Naive thymus-derived CD4-positive, alpha-beta T cell (primary cell): ENCODE results near the gene PCDHGB2. TPM values are rescaled to one million over a fixed set of nuclear protein-coding genes. Genes with fewer than 3 reads are reported as not detected.

ENCODE experiments used
- ATAC-seq: fragments of 150-1000 bp; cut with Tn5 transposase; 2 replicates; pipeline ENCODE4 v1.10.0; 2021; ENCODE audit warnings: mild to moderate bottlenecking, moderate library complexity
- CTCF ChIA-PET: fragments of 350-600 bp; sonication (Branson Sonifier 250); formaldehyde crosslinking; loops from one replicate; lab custom pipeline; 2021; ENCODE audit warnings: antibody characterized with exemption; lab: Charles Lee
- POLR2A ChIA-PET: fragments of 350-600 bp; sonication (Branson Sonifier 250); formaldehyde crosslinking; loops from one replicate; lab custom pipeline; 2021; ENCODE audit warnings: antibody characterized with exemption, inconsistent platforms; lab: Charles Lee
- DNase-seq, 9 donors: peaks; one replicate each; pipeline versions ENCODE4 v3.0.0 to v3.0.0-alpha.2; 2020 to 2022; ENCODE audit warnings: mixed read lengths in 1 of 9
- H3K27ac ChIP-seq: one replicate; pipeline ENCODE4 v1.7.0; 2013; ENCODE audit warnings: mild to moderate bottlenecking, low read depth, low read length, moderate library complexity
- H3K27me3 ChIP-seq, 2 donors: one replicate each; pipeline ENCODE4 v1.7.0; 2013; ENCODE audit warnings: low read length in 2 of 2, mild to moderate bottlenecking in 2 of 2, moderate library complexity in 2 of 2; ENCODE audit not compliant: control insufficient read depth in 2 of 2, insufficient read depth in 2 of 2
- H3K36me3 ChIP-seq, 3 experiments: 1 replicate in 2 of 3; 2 replicates in 1 of 3; pipeline ENCODE4 v1.7.0; 2013; ENCODE audit warnings: low read length in 3 of 3, mild to moderate bottlenecking in 3 of 3, moderate library complexity in 1 of 3; ENCODE audit not compliant: insufficient read depth in 3 of 3, control insufficient read depth in 2 of 3
- H3K4me1 ChIP-seq, 2 donors: one replicate each; pipeline ENCODE4 v1.7.0; 2013; ENCODE audit warnings: low read length in 2 of 2, mild to moderate bottlenecking in 2 of 2, moderate library complexity in 1 of 2; ENCODE audit not compliant: control insufficient read depth in 2 of 2, insufficient read depth in 2 of 2
- H3K4me3 ChIP-seq: 2 replicates; pipeline ENCODE4 v1.7.0; 2013; ENCODE audit warnings: mild to moderate bottlenecking, low read length
- H3K9me3 ChIP-seq, 3 experiments: 1 replicate in 2 of 3; 2 replicates in 1 of 3; pipeline ENCODE4 v1.7.0; 2013; ENCODE audit warnings: low read length in 3 of 3; ENCODE audit not compliant: control insufficient read depth in 2 of 3
- H3K27ac Mint-ChIP-seq, 9 donors: one replicate each; pipeline ENCODE4 v1.8.0; 2020 to 2022; ENCODE audit warnings: mixed read lengths in 9 of 9, mild to moderate bottlenecking in 8 of 9, moderate library complexity in 5 of 9, inconsistent platforms in 2 of 9
- H3K27me3 Mint-ChIP-seq, 5 donors: one replicate each; pipeline ENCODE4 v1.8.0; 2021 to 2022; ENCODE audit warnings: mixed read lengths in 5 of 5, mild to moderate bottlenecking in 1 of 5
- H3K36me3 Mint-ChIP-seq, 5 donors: one replicate each; pipeline ENCODE4 v1.8.0; 2020 to 2022; ENCODE audit warnings: mixed read lengths in 5 of 5, mild to moderate bottlenecking in 3 of 5, inconsistent platforms in 1 of 5
- H3K4me1 Mint-ChIP-seq, 7 donors: one replicate each; pipeline ENCODE4 v1.8.0; 2020 to 2022; ENCODE audit warnings: mixed read lengths in 7 of 7, mild to moderate bottlenecking in 3 of 7, inconsistent platforms in 1 of 7
- H3K4me3 Mint-ChIP-seq, 10 donors: one replicate each; pipeline ENCODE4 v1.8.0; 2020 to 2022; ENCODE audit warnings: mild to moderate bottlenecking in 10 of 10, mixed read lengths in 10 of 10, moderate library complexity in 6 of 10, inconsistent platforms in 2 of 10
- H3K9me3 Mint-ChIP-seq, 11 donors: one replicate each; pipeline ENCODE4 v1.8.0; 2020 to 2022; ENCODE audit warnings: mixed read lengths in 11 of 11, mild to moderate bottlenecking in 4 of 11, inconsistent platforms in 1 of 11, moderate library complexity in 1 of 11
- intact Hi-C, 2 donors: fragments of 100-400 bp; cut with micrococcal nuclease; formaldehyde crosslinking; loops; one replicate each; pipeline ENCODE4 v1.15.1; 2023
- polyA plus RNA-seq, 2 donors: library from polyadenylated mRNA; unstranded; fragments of 300-500 nt; fragmentation: Illumina TruSeq; gene quantifications; one replicate each; pipeline ENCODE4 v1.2.3, GENCODE V29; 2021
- total RNA-seq, 6 experiments: library from RNA in 5 of 6; stranded (reverse) in 5 of 6; gene quantifications; 1 replicate in 5 of 6; 2 replicates in 1 of 6; pipeline ENCODE4 v1.2.3 and lab custom pipeline; 2021 to 2026

The PCDHGB2 gene
- total and polyA plus RNA-seq, 7 experiments from 2014 or later: 0.24 to 1.3 (median 0.36) TPM; not detected in 3

DNA sequence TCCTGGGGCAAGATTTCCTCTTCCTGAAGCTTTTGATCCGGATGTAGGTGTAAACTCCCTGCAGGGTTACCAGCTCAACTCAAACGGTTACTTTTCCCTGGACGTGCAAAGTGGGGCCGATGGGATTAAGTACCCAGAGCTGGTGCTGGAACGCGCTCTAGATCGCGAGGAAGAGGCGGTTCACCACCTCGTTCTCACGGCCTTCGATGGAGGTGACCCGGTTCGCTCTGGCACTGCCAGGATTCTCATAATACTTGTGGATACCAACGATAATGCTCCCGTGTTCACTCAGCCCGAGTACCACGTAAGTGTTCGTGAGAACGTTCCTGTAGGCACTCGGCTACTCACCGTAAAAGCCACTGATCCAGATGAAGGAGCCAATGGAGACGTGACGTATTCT, 4.2 kb upstream of the PCDHGB2 start:
- Histone ChIP-seq H3K27me3 (peaks cover 0 to 6% of the 10 kb centered on the region in 2 donors), H3K9me3 (peaks cover 0 to 52% (median 0%) of the 10 kb centered on the region in 3 experiments), H3K4me3 (no peak overlapping the region), H3K27ac (no peak overlapping the region), H3K36me3 (no peaks in the 10 kb centered on the region), H3K4me1 (no peaks in the 10 kb centered on the region)
- ATAC-seq (no peak), DNase-seq (no peak)
- Mint-ChIP-seq H3K4me3 (peak overlapping the region in 1 of 10 donors; percentile 34), H3K27me3 (peaks cover 26 to 90% (median 81%) of the 10 kb centered on the region in 5 donors), H3K9me3 (peaks cover 8 to 91% (median 49%) of the 10 kb centered on the region in 11 donors), H3K36me3 (peaks cover 0 to 33% (median 6%) of the 10 kb centered on the region in 5 donors), H3K4me1 (peaks cover 0 to 5% (median 2%) of the 10 kb centered on the region in 7 donors), H3K27ac (no peak overlapping the region)
- CTCF ChIA-PET: no interaction called here
- POLR2A ChIA-PET: interaction anchor here (1.2 kb wide), 1 partner anchor 35 kb away, joined by 5 read pairs; the partner anchor contains the start of gene TAF7
- intact Hi-C loops: loop anchor here in 1 of 2 donors (5.0 kb wide), 1 partner anchor 157 kb away; no protein-coding TSS in a partner anchor

DNA sequence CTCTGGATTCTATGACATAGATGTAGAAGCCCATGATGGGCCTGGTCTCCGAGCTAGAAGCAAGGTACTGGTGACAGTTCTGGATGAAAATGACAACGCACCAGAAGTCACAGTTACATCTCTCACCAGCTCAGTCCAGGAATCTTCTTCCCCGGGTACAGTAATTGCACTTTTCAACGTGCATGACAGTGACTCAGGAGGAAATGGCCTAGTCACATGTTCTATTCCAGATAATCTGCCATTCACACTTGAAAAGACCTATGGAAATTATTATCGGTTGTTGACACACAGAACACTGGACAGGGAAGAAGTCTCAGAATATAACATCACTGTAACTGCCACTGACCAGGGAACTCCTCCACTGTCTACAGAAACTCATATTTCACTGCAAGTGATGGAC, 3.7 kb upstream of the PCDHGB2 start:
- peaks cover 8 to 91% (median 49%) of the 10 kb centered on the region in 11 donors for H3K9me3 Mint-ChIP-seq
- H3K27ac Mint-ChIP-seq: no peak overlapping the region
- peaks cover 0 to 5% (median 2%) of the 10 kb centered on the region in 7 donors for H3K4me1 Mint-ChIP-seq
- ChIA-PET CTCF (no interaction called here), POLR2A (interaction anchor here (1.2 kb wide), 1 partner anchor 36 kb away, joined by 5 read pairs; the partner anchor contains the start of gene TAF7)
- no peak for ATAC-seq
- H3K27me3 Mint-ChIP-seq: peaks cover 31 to 90% (median 81%) of the 10 kb centered on the region in 5 donors
- peak overlapping the region in 2 of 10 donors; percentile 27 to 53 for H3K4me3 Mint-ChIP-seq
- intact Hi-C loops: loop anchor here in 1 of 2 donors (5.0 kb wide), 1 partner anchor 156 kb away; no protein-coding TSS in a partner anchor
- Histone ChIP-seq H3K27me3 (peaks cover 0 to 7% of the 10 kb centered on the region in 2 donors), H3K4me3 (no peak overlapping the region), H3K9me3 (peaks cover 0 to 52% (median 0%) of the 10 kb centered on the region in 3 experiments), H3K27ac (no peak overlapping the region), H3K4me1 (no peaks in the 10 kb centered on the region), H3K36me3 (no peaks in the 10 kb centered on the region)
- H3K36me3 Mint-ChIP-seq: peaks cover 0 to 31% (median 11%) of the 10 kb centered on the region in 5 donors
- DNase-seq: no peak

- peaks cover 35 to 90% (median 81%) of the 10 kb centered on the region in 5 donors for H3K27me3 Mint-ChIP-seq
- DNase-seq (no peak), ATAC-seq (no peak)
- H3K36me3 Mint-ChIP-seq: peaks cover 0 to 33% (median 14%) of the 10 kb centered on the region in 5 donors
- peaks cover 8 to 91% (median 50%) of the 10 kb centered on the region in 11 donors for H3K9me3 Mint-ChIP-seq
- Histone ChIP-seq H3K4me3 (no peak overlapping the region), H3K36me3 (no peaks in the 10 kb centered on the region), H3K27ac (no peak overlapping the region), H3K9me3 (peaks cover 0 to 52% (median 0%) of the 10 kb centered on the region in 3 experiments), H3K27me3 (peaks cover 0 to 7% of the 10 kb centered on the region in 2 donors), H3K4me1 (no peaks in the 10 kb centered on the region)
- POLR2A ChIA-PET: no interaction called here
- CTCF ChIA-PET: no interaction called here
- H3K4me1 Mint-ChIP-seq: peaks cover 0 to 5% (median 2%) of the 10 kb centered on the region in 7 donors
- intact Hi-C loops: loop anchor here in 1 of 2 donors (5.0 kb wide), 1 partner anchor 155 kb away; no protein-coding TSS in a partner anchor
- H3K4me3 Mint-ChIP-seq: no peak overlapping the region
- no peak overlapping the region for H3K27ac Mint-ChIP-seq
Measured at GRCh38 chr5:141356950-141357349, 2.8 kb upstream of the PCDHGB2 start.

- peak overlapping the region; percentile 43 for H3K4me3 ChIP-seq
- Mint-ChIP-seq H3K36me3 (peaks cover 8 to 39% (median 22%) of the 10 kb centered on the region in 5 donors), H3K4me1 (peaks cover 0 to 6% (median 3%) of the 10 kb centered on the region in 7 donors), H3K4me3 (peak overlapping the region in 3 of 10 donors; percentile 9 to 87 (median 81)), H3K27ac (peak overlapping the region in 1 of 9 donors; percentile 57), H3K27me3 (peaks cover 45 to 90% (median 88%) of the 10 kb centered on the region in 5 donors), H3K9me3 (peaks cover 20 to 92% (median 63%) of the 10 kb centered on the region in 11 donors)
- no peaks in the 10 kb centered on the region for H3K36me3 ChIP-seq
- no peaks in the 10 kb centered on the region for H3K4me1 ChIP-seq
- peaks cover 0 to 62% (median 0%) of the 10 kb centered on the region in 3 experiments for H3K9me3 ChIP-seq
- POLR2A ChIA-PET: no interaction called here
- intact Hi-C loops: loop anchor here in 1 of 2 donors (5.0 to 10.0 kb wide), 2 partner anchors 57 to 126 kb away; partner anchors contain the start of gene PCDHGB7
- CTCF ChIA-PET: no interaction called here
- no peak overlapping the region for H3K27ac ChIP-seq
- peaks cover 5 to 24% of the 10 kb centered on the region in 2 donors for H3K27me3 ChIP-seq
- no peak for DNase-seq
- ATAC-seq: no peak
Measured at GRCh38 chr5:141360685-141361084, 891 bp downstream of the PCDHGB2 start.

- peaks cover 8 to 42% (median 19%) of the 10 kb centered on the region in 5 donors for H3K36me3 Mint-ChIP-seq
- ChIA-PET CTCF (interaction anchor here (0.5 kb wide), 1 partner anchor 47 kb away, joined by 7 read pairs; no protein-coding TSS in a partner anchor), POLR2A (no interaction called here)
- H3K36me3 ChIP-seq: no peaks in the 10 kb centered on the region
- H3K4me1 ChIP-seq: no peaks in the 10 kb centered on the region
- intact Hi-C loops: loop anchor here in 1 of 2 donors (5.0 to 10.0 kb wide), 2 partner anchors 55 to 128 kb away; partner anchors contain the start of gene PCDHGB7
- H3K9me3 Mint-ChIP-seq: peaks cover 16 to 89% (median 66%) of the 10 kb centered on the region in 11 donors
- peak overlapping the region in 2 of 9 donors; percentile 22 to 70 for H3K27ac Mint-ChIP-seq
- no peak overlapping the region for H3K4me3 ChIP-seq
- peaks cover 0 to 54% (median 0%) of the 10 kb centered on the region in 3 experiments for H3K9me3 ChIP-seq
- H3K4me3 Mint-ChIP-seq: peak overlapping the region in 2 of 10 donors; percentile 2 to 13
- H3K4me1 Mint-ChIP-seq: peaks cover 0 to 6% (median 3%) of the 10 kb centered on the region in 7 donors
- DNase-seq (no peak), ATAC-seq (no peak)
- peaks cover 5 to 27% of the 10 kb centered on the region in 2 donors for H3K27me3 ChIP-seq
- H3K27me3 Mint-ChIP-seq: peaks cover 48 to 88% (median 83%) of the 10 kb centered on the region in 5 donors
- no peak overlapping the region for H3K27ac ChIP-seq
Measured at GRCh38 chr5:141362719-141363118, 2.9 kb downstream of the PCDHGB2 start.

GRCh38 chr5:141363952-141364660, 4.3 kb downstream of the PCDHGB2 start, which contains the start of gene PCDHGA5:
Gene PCDHGA5 (plus strand): TSS chr5:141364162. CDS start chr5:141364331, 169 bp downstream.
- intact Hi-C loops: loop anchor here in 1 of 2 donors (5.0 to 10.0 kb wide), 2 partner anchors 53 to 129 kb away; partner anchors contain the start of gene PCDHGB7
- Histone ChIP-seq H3K27ac (no peak within 1 kb of the TSS), H3K27me3 (peaks cover 5 to 32% of the 10 kb centered on the region in 2 donors), H3K4me1 (no peaks in the 10 kb centered on the region), H3K9me3 (peaks cover 0 to 54% (median 0%) of the 10 kb centered on the region in 3 experiments), H3K4me3 (no peak within 1 kb of the TSS), H3K36me3 (no peaks in the 10 kb centered on the region)
- H3K27ac Mint-ChIP-seq: peak within 1 kb of the TSS in 2 of 9 donors; percentile 23 to 74
- peaks cover 12 to 93% (median 64%) of the 10 kb centered on the region in 11 donors for H3K9me3 Mint-ChIP-seq
- ChIA-PET POLR2A (no interaction called here), CTCF (no interaction called here)
- peak within 1 kb of the TSS in 2 of 10 donors; percentile 9 to 21 for H3K4me3 Mint-ChIP-seq
- H3K36me3 Mint-ChIP-seq: peaks cover 8 to 37% (median 19%) of the 10 kb centered on the region in 5 donors
- H3K4me1 Mint-ChIP-seq: peaks cover 0 to 6% (median 3%) of the 10 kb centered on the region in 7 donors
- ATAC-seq (no peak), DNase-seq (no peak)
- peaks cover 52 to 91% (median 84%) of the 10 kb centered on the region in 5 donors for H3K27me3 Mint-ChIP-seq
